Vagina (tissue), 2 donors: ENCODE data around the gene CASZ1.

Experiments used
- CTCF ChIP-seq, 3 experiments: fragments of 450-650 bp in 2 of 3; fragments of 200-600 bp in 1 of 3; sonication (generic) in 1 of 3; IDR thresholded peaks; one replicate each; pipeline ENCODE4 v1.5.1; 2017 to 2019; ENCODE audit warnings: antibody characterized with exemption in 3 of 3, mild to moderate bottlenecking in 2 of 3, moderate library complexity in 2 of 3
- POLR2A ChIP-seq, 2 donors: fragments of 450-650 bp; IDR thresholded peaks; one replicate each; pipeline ENCODE4 v1.6.1; 2017; ENCODE audit warnings: antibody characterized with exemption in 2 of 2, mild to moderate bottlenecking in 2 of 2, moderate library complexity in 2 of 2
- POLR2AphosphoS5 ChIP-seq, 2 donors: sonication (generic); formaldehyde crosslinking; IDR thresholded peaks; one replicate each; pipeline ENCODE4 v1.9.0; 2017; ENCODE audit warnings: antibody characterized with exemption in 2 of 2, mild to moderate bottlenecking in 2 of 2, low read depth in 1 of 2; ENCODE audit not compliant: insufficient read depth in 1 of 2

DNA sequence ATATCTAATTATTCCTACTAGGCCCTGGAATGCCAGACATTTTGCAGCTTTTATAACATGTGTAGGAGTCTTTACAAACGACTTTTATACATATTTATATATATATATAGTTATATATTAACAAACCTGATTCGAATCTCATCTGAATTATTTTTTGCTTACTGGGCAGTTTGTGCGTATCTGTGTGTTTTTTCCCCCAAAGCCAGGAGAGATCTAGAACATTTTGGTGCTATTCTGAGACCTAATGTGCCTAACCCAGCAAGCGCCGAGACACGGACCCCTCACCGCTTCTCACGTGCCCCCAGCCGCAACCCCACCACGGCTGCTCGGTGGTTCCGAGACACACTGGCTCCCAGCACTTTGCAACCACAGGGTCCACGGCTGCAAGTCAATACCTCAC lies 54.8 kb downstream of the CASZ1 start:
- TF ChIP-seq CTCF (IDR thresholded peaks at IDR 0.05) = no peak
- no peak for TF ChIP-seq POLR2AphosphoS5 (IDR thresholded peaks at IDR 0.05; ENCODE audit: insufficient read depth in 1 of 2, low read depth in 1 of 2)
- TF ChIP-seq POLR2A (IDR thresholded peaks at IDR 0.05) = no peak
